Lower lobe of right lung (tissue), 2 donors: ENCODE measurements around the gene TBC1D24. TPM values are rescaled to one million over a fixed set of nuclear protein-coding genes. Genes with fewer than 3 reads are reported as not detected.
A peak's percentile ranks its signal among the peaks of the same experiment; 100 is the strongest.

Source experiments
- ATAC-seq, 2 donors: fragments of 200-7000 bp; cut with Tn5 transposase; one replicate each; pipeline ENCODE4 v1.9.1; 2020 to 2022; ENCODE audit warnings: mild to moderate bottlenecking in 2 of 2, moderate library complexity in 2 of 2
- DNase-seq: peaks from one replicate; pipeline ENCODE4 v3.0.0-alpha.2; 2020
- H3K27ac ChIP-seq: fragments of 200-600 bp; one replicate; pipeline ENCODE4 v1.8.0; 2022
- H3K27me3 ChIP-seq: fragments of 200-600 bp; one replicate; pipeline ENCODE4 v1.8.0; 2022; ENCODE audit warnings: low read depth
- H3K36me3 ChIP-seq: fragments of 200-600 bp; one replicate; pipeline ENCODE4 v1.8.0; 2022; ENCODE audit warnings: mild to moderate bottlenecking
- H3K4me1 ChIP-seq: fragments of 200-600 bp; one replicate; pipeline ENCODE4 v1.8.0; 2022
- H3K4me3 ChIP-seq: fragments of 200-600 bp; one replicate; pipeline ENCODE4 v1.8.0; 2022; ENCODE audit warnings: mild to moderate bottlenecking
- H3K9me3 ChIP-seq: fragments of 200-600 bp; one replicate; pipeline ENCODE4 v1.8.0; 2022
- CTCF ChIP-seq: fragments of 200-600 bp; IDR thresholded peaks from one replicate; pipeline ENCODE4 v1.8.0; 2022; ENCODE audit warnings: antibody characterized with exemption, mild to moderate bottlenecking
- intact Hi-C: fragments of 100-400 bp; cut with DNase I; formaldehyde crosslinking; loops from one replicate; pipeline ENCODE4 v1.11.0; 2022
- total RNA-seq: library from RNA; stranded (reverse); fragmentation: NEBNext Ultra II Directional; extraction: Animal tissue kit (Norgen Biotek cat#: 25700); gene quantifications from one replicate; pipeline ENCODE4 v1.2.1, GENCODE V29; 2021
- donor health status: DM: no; HTN: yes; CAD: no; lungs with severe emphysema.

Gene TBC1D24
- total RNA-seq, 1 donor from 2014 or later = 40.2 TPM

GRCh38 chr16:2468725-2469398 is 6.1 kb upstream of the TBC1D24 start:
- H3K9me3 ChIP-seq = no peaks in the 10 kb centered on the region
- DNase-seq = no peak
- H3K27me3 ChIP-seq = peaks cover 56% of the 10 kb centered on the region
- no peaks in the 10 kb centered on the region for H3K36me3 ChIP-seq
- ATAC-seq = no peak
- no peak overlapping the region for H3K27ac ChIP-seq
- TF ChIP-seq CTCF = no peak
- intact Hi-C loops = no loop called here
- H3K4me1 ChIP-seq = peaks cover 46% of the 10 kb centered on the region
- H3K4me3 ChIP-seq = no peak overlapping the region

- TF ChIP-seq CTCF = no peak
- H3K27ac ChIP-seq = no peak overlapping the region
- ATAC-seq (no peak), DNase-seq (no peak)
- no peaks in the 10 kb centered on the region for H3K36me3 ChIP-seq
- no peaks in the 10 kb centered on the region for H3K9me3 ChIP-seq
- intact Hi-C loops = no loop called here
- no peak overlapping the region for H3K4me3 ChIP-seq
- peaks cover 46% of the 10 kb centered on the region for H3K4me1 ChIP-seq
- peaks cover 56% of the 10 kb centered on the region for H3K27me3 ChIP-seq
Measured at GRCh38 chr16:2469399-2470233, 5.3 kb upstream of the TBC1D24 start.

GRCh38 chr16:2470234-2470601 is 4.7 kb upstream of the TBC1D24 start:
- peaks cover 56% of the 10 kb centered on the region for H3K27me3 ChIP-seq
- no peak overlapping the region for H3K4me3 ChIP-seq
- no peak for ATAC-seq
- H3K27ac ChIP-seq = no peak overlapping the region
- intact Hi-C loops = no loop called here
- TF ChIP-seq CTCF = no peak
- no peaks in the 10 kb centered on the region for H3K36me3 ChIP-seq
- H3K9me3 ChIP-seq = no peaks in the 10 kb centered on the region
- H3K4me1 ChIP-seq = peaks cover 46% of the 10 kb centered on the region
- no peak for DNase-seq

GRCh38 chr16:2470603-2471015 is 4.3 kb upstream of the TBC1D24 start:
- no peak for DNase-seq
- Histone ChIP-seq H3K4me3 (no peak overlapping the region), H3K27ac (no peak overlapping the region), H3K9me3 (no peaks in the 10 kb centered on the region), H3K27me3 (peaks cover 56% of the 10 kb centered on the region), H3K36me3 (no peaks in the 10 kb centered on the region), H3K4me1 (peaks cover 48% of the 10 kb centered on the region)
- ATAC-seq = no peak
- TF ChIP-seq CTCF = no peak
- intact Hi-C loops = no loop called here

GRCh38 chr16:2471016-2471652 is 3.8 kb upstream of the TBC1D24 start, which contains the start of gene NTN3:
Gene NTN3 (plus strand): TSS chr16:2471297. CDS start chr16:2471702, 405 bp downstream.
- peaks cover 53% of the 10 kb centered on the region for H3K4me1 ChIP-seq
- peaks cover 56% of the 10 kb centered on the region for H3K27me3 ChIP-seq
- no peak within 1 kb of the TSS for H3K27ac ChIP-seq
- intact Hi-C loops = no loop called here
- H3K4me3 ChIP-seq = peak within 1 kb of the TSS; percentile 34
- ATAC-seq (no peak), DNase-seq (no peak)
- no peak for TF ChIP-seq CTCF
- H3K9me3 ChIP-seq = no peaks in the 10 kb centered on the region
- H3K36me3 ChIP-seq = no peaks in the 10 kb centered on the region
